Loucy (cell line): ENCODE results near the gene MYO9A.

Source experiments
- H2AFZ ChIP-seq: fragments of 200-600 bp; sonication (generic); 2 replicates; pipeline ENCODE4 v1.6.0; 2016; ENCODE audit warnings: antibody characterized with exemption, mild to moderate bottlenecking, low read length, moderate library complexity
- H3F3A ChIP-seq: fragments of 200-600 bp; 2 replicates; pipeline ENCODE4 v1.6.0; 2016; ENCODE audit warnings: antibody characterized with exemption, low read depth, mild to moderate bottlenecking
- H3K27me3 ChIP-seq: fragments of 200-600 bp; sonication (generic); 2 replicates; pipeline ENCODE4 v1.6.1; 2014; ENCODE audit warnings: low read length, mild to moderate bottlenecking; ENCODE audit not compliant: insufficient read depth, poor library complexity, severe bottlenecking
- H3K36me3 ChIP-seq: fragments of 200-600 bp; sonication (generic); 2 replicates; pipeline ENCODE4 v1.6.1; 2016; ENCODE audit warnings: low read length; ENCODE audit not compliant: insufficient read depth
- H3K4me1 ChIP-seq: fragments of 200-600 bp; sonication (generic); 2 replicates; pipeline ENCODE4 v1.5.1; 2014; ENCODE audit warnings: low read length, mild to moderate bottlenecking; ENCODE audit not compliant: insufficient read depth, poor library complexity, severe bottlenecking
- H3K4me2 ChIP-seq: fragments of 200-600 bp; sonication (generic); 2 replicates; pipeline ENCODE4 v1.6.0; 2014; ENCODE audit warnings: antibody characterized with exemption, low read length, low read depth, mild to moderate bottlenecking; ENCODE audit not compliant: poor library complexity, severe bottlenecking
- H3K4me3 ChIP-seq: fragments of 200-600 bp; sonication (generic); 2 replicates; pipeline ENCODE4 v1.5.1; 2014; ENCODE audit warnings: low read length, mild to moderate bottlenecking, mixed read lengths; ENCODE audit not compliant: poor library complexity, severe bottlenecking
- H3K79me2 ChIP-seq: fragments of 200-600 bp; sonication (generic); 2 replicates; pipeline ENCODE4 v1.6.1; 2014; ENCODE audit warnings: low read length; ENCODE audit not compliant: insufficient read depth
- H3K9ac ChIP-seq: fragments of 200-600 bp; sonication (generic); 2 replicates; pipeline ENCODE4 v1.6.0; 2014; ENCODE audit warnings: mild to moderate bottlenecking, low read depth, low read length, moderate library complexity; ENCODE audit not compliant: poor library complexity, severe bottlenecking
- H3K9me2 ChIP-seq: fragments of 200-600 bp; sonication (generic); replicated peaks from 2 replicates; pipeline ENCODE4 v1.6.1; 2016; ENCODE audit warnings: low read depth, low read length, mixed read lengths
- H3K9me3 ChIP-seq: fragments of 200-600 bp; sonication (generic); 2 replicates; pipeline ENCODE4 v1.6.1; 2014; ENCODE audit warnings: mild to moderate bottlenecking, antibody characterized with exemption, low read length, low read depth; ENCODE audit not compliant: insufficient read depth
- H4K20me1 ChIP-seq: fragments of 200-600 bp; sonication (generic); 2 replicates; pipeline ENCODE4 v1.6.0; 2014; ENCODE audit warnings: antibody characterized with exemption, low read length, mild to moderate bottlenecking; ENCODE audit not compliant: insufficient read depth, poor library complexity, severe bottlenecking
- CTCF ChIP-seq: fragments of 200-600 bp; sonication (generic); conservative IDR thresholded peaks from 2 replicates; pipeline ENCODE4 v1.5.1; 2014; ENCODE audit warnings: mild to moderate bottlenecking, antibody characterized with exemption, low read length
- EZH2phosphoT487 ChIP-seq: fragments of 200-600 bp; IDR thresholded peaks from 2 replicates; pipeline ENCODE4 v1.6.1; 2018; ENCODE audit warnings: antibody characterized with exemption, mild to moderate bottlenecking, moderate library complexity, borderline replicate concordance

Gene MYO9A

GRCh38 chr15:72128359-72128758, 10.4 kb upstream of the MYO9A start:
- no peaks in the 10 kb centered on the region for H3K36me3 ChIP-seq
- TF ChIP-seq EZH2phosphoT487 (no peak), CTCF (no peak)

GRCh38 chr15:72127724-72128322, 9.9 kb upstream of the MYO9A start:
- no peaks in the 10 kb centered on the region for H4K20me1 ChIP-seq
- no peak overlapping the region for H3K4me2 ChIP-seq
- H2AFZ ChIP-seq: no peak overlapping the region
- peaks cover 8% of the 10 kb centered on the region for H3K4me1 ChIP-seq
- H3F3A ChIP-seq: no peaks in the 10 kb centered on the region
- no peak overlapping the region for H3K9ac ChIP-seq
- H3K27me3 ChIP-seq: no peaks in the 10 kb centered on the region
- H3K4me3 ChIP-seq: no peak overlapping the region
- no peaks in the 10 kb centered on the region for H3K9me3 ChIP-seq
- H3K36me3 ChIP-seq: no peaks in the 10 kb centered on the region
- H3K79me2 ChIP-seq: no peaks in the 10 kb centered on the region
- H3K9me2 ChIP-seq: no peaks in the 10 kb centered on the region
- TF ChIP-seq EZH2phosphoT487 (no peak), CTCF (no peak)

More at GRCh38 chr15:72128359-72128758, 10.4 kb upstream of the MYO9A start:
- Histone ChIP-seq H4K20me1 (no peaks in the 10 kb centered on the region), H3K9me3 (no peaks in the 10 kb centered on the region), H2AFZ (no peak overlapping the region), H3K27me3 (no peaks in the 10 kb centered on the region), H3K4me3 (no peak overlapping the region), H3K4me1 (peaks cover 8% of the 10 kb centered on the region), H3K9me2 (no peaks in the 10 kb centered on the region), H3K9ac (no peak overlapping the region), H3K79me2 (no peaks in the 10 kb centered on the region), H3F3A (no peaks in the 10 kb centered on the region), H3K4me2 (no peak overlapping the region)

- TF ChIP-seq CTCF (no peak), EZH2phosphoT487 (no peak)
- Histone ChIP-seq H3K4me1 (peaks cover 9% of the 10 kb centered on the region), H3K4me3 (no peak overlapping the region), H3K9me2 (no peaks in the 10 kb centered on the region), H3K36me3 (no peaks in the 10 kb centered on the region), H2AFZ (no peak overlapping the region), H3K79me2 (peaks cover under 1% of the 10 kb centered on the region; the same call in 1 of the 2 replicates), H3K9ac (no peak overlapping the region), H3K9me3 (no peaks in the 10 kb centered on the region), H3K4me2 (no peak overlapping the region), H4K20me1 (no peaks in the 10 kb centered on the region), H3F3A (no peaks in the 10 kb centered on the region), H3K27me3 (no peaks in the 10 kb centered on the region)
These were observed 6.3 kb upstream of the MYO9A start for GRCh38 chr15:72124218-72124617.
